IPS-11a (cell line): ENCODE measurements around the gene CYP8B1.

ENCODE experiments used
- H3K4me3 ChIP-seq: one replicate; pipeline ENCODE4 v1.5.1; 2013; ENCODE audit warnings: low read depth, low read length, control low read depth

Gene CYP8B1

DNA sequence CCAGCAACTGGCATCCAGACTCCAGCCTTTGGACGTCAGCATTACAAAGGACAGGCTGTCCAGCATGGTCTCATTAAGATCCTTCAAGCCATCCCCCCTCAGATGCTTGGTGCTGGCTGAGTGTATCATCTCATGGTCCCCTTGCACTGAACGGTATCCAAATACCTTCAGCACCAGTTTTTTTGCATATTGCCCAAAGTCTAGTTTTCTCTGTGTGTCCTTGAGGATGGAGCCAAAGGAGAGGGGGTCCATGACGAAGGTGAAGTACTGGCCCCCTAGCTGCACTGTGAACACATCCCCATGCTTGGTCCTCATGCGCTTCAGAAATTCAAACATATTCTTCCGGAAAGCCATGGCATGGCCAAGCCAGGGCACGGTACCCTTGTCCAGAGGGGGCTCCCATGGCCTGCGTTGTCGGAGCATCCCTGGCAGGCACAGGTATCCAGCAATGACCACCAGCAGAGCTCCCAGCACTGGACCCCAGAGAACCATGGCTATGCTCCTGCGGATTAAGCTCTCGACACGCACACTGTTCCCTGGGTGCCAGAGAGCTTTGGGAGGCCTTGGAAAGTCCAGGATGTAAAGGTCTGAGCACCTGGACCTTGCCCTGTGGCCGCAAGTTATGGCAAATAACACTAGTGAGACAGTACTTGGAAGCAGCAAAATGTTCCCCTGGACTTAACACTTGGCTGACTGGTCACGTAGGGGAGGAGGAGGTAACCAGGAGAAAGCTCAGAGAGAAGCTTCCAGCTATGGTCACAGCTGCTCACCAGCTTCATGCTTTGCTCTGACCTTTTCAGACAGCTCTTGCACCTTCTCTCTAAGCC, at the start of gene CYP8B1:
TSS of gene CYP8B1 (minus strand) at position 555 of the 827 bp plus-strand sequence. CDS start at position 492, 63 bp downstream.
- no peak within 1 kb of the TSS for H3K4me3 ChIP-seq

DNA sequence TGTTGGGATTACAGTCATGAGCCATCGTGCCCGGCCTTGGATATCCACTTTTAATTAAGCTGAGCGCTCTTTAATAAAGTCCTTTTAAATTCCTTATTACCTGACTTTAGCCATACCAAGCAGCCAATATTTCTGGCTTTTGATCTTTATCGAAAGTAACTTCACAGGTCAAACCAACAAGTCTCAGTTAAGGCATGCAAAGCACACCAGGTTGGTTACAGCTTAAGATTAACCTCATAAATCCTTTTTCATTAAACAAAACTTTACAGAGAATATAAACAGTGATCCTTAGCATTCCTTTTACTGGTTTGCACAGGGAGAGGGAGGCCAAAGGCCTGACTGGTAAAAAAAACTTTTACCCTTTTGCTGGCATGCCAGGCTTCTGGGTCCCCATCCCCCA, 47.9 kb upstream of the CYP8B1 start:
- H3K4me3 ChIP-seq, result no peak overlapping the region

DNA sequence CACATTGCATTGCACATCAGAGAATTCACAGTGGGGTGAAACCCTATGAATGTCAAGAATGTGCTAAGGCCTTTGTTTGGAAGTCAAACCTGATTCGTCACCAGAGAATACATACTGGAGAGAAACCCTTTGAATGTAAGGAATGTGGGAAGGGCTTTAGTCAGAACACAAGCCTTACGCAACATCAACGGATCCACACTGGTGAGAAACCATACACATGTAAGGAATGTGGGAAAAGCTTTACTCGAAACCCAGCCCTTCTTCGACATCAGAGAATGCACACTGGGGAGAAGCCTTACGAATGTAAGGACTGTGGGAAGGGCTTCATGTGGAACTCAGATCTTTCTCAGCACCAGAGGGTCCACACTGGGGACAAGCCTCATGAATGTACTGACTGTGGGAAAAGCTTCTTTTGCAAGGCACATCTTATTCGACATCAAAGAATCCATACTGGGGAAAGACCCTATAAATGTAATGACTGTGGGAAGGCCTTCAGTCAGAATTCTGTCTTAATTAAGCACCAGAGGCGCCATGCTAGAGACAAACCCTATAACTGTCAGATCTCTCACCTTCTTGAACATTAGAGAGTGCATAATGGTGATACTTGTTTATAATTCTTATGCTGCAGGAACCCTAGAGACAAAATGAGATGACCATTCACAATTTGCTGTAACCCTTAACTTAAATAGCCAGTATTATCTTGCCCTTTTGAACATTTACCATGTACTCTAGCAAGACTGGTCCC, 39.3 kb upstream of the CYP8B1 start:
- H3K4me3 ChIP-seq, result no peak overlapping the region

DNA sequence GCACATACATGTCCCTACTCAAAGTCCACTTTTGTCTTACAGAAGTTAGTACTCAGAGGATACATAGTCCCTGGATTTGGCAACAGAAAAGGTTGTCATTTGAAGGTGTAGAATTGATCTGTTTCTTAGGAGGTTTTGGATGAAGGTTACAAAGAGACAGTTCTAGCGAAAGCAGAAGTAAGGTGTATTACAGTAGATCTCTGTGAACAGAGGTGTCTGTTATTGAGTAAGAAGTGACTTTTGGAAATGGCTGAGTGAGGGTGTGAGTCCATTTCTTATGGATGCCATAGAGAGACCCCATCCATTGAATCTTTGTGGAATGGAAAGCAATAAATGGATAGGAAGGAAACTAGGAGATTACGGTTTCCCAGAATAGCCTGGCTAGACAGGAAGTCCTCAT, 35.9 kb upstream of the CYP8B1 start:
- H3K4me3 ChIP-seq, result no peak overlapping the region

GRCh38 chr3:42908675-42909074, 33.0 kb upstream of the CYP8B1 start:
- no peak overlapping the region for H3K4me3 ChIP-seq

GRCh38 chr3:42906848-42907183, 31.1 kb upstream of the CYP8B1 start:
- H3K4me3 ChIP-seq, result no peak overlapping the region

DNA sequence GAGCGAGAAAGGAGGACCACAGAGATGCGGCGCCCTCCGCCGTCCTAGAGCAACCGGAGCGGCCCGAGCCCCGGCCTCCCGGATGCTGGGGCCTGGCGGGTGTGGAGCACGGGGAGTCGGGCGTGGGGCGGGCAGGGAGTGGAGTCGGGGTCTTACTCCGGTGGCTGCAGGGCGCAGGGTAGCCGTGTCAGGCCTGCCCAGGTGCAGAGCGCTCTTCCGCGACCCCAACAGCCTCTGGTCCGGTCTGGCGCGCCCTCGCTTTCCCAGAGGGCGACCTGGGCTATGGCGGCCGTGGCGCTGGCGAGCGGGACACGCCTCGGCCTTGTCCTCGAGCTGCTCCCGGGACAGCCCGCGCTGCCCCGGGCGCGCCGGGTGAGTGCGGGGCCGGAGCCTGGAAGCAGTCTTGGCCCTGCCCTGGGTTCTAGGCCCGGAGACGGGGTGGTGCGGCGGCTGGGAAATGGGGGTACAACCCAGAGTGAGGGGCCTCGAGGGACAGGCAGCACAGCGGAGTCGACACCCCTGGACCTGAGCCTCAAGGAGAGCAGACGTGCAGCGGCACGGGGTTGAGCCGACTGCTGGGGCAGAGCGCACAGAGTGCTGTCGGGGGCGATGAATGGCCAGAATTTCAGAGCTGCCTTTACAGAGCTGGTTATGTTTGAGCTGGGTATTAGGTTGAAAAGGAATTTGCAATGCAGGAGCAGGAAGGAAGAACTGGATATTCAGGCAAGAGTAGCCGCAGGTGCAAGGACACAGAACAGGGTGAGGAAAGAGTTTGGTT, 30.6 kb upstream of the CYP8B1 start, which contains the start of gene ZNF662:
TSS of gene ZNF662 (plus strand) at position 73 of the 778 bp plus-strand sequence. CDS start 1,973 bp downstream, outside the sequence.
- H3K4me3 ChIP-seq, result no peak within 1 kb of the TSS

DNA sequence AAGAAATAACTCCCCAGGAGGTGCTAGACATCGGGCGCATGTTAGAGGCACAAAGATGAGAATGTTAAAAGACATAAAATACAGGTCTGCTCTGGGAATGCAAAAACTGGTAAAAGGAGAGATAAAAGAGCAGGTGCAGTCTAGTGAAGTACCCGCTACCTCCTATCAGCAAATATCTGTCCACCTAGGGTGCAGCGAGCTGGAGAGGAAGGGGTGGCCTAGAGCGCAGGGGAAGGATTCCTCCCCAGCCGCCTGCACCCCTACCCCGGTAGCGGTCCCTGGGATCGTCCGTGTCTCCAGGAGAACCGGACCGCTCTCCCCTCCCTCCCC, 30.0 kb upstream of the CYP8B1 start:
- no peak overlapping the region for H3K4me3 ChIP-seq

- H3K4me3 ChIP-seq, result no peak overlapping the region
Measured at GRCh38 chr3:42904076-42904475, 28.4 kb upstream of the CYP8B1 start.

GRCh38 chr3:42902257-42902656, 26.6 kb upstream of the CYP8B1 start:
- no peak overlapping the region for H3K4me3 ChIP-seq

GRCh38 chr3:42901073-42901415, 25.4 kb upstream of the CYP8B1 start:
- H3K4me3 ChIP-seq, result no peak overlapping the region

DNA sequence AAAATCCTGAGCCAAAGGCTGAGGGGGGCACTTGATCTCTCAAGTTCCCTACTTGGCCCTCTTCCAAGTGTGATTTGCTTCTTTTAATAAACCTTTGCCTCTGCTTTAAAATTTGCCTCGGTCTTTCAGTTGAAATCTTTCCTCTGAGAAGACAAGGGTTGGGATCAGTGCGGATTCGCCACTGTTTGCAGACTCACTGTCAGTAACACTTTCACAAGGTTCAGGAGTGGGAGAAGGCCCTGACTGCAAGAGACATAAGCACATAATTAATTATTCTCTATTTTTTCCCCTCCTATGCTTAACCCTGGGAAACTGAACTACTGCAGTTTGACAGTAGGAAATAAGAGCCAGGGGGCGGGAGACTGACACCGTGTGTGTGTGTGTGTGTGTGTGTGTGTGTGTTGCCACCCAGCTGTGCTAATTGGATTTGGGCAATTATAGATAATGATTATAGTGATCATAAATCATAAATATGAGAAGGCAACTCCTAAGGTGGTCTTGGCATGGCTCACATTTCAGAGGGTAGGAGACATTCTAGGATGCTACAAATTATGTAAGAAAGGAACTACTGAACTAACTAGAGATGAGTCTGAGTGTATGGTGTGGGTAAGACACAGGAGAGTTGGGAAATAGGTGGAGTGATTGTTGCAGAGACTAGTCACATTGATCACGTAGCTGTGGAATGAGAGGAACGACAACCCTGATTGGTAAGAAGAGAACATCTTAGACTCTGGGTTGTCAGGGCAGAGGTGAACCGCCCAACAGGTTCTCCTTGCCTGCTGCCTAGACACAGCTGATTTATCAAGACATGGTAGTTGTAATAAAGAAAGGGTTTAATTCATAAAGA, 24.8 kb upstream of the CYP8B1 start:
- H3K4me3 ChIP-seq, result no peak overlapping the region

- no peak overlapping the region for H3K4me3 ChIP-seq
Measured at GRCh38 chr3:42898896-42899675, 23.4 kb upstream of the CYP8B1 start.

DNA sequence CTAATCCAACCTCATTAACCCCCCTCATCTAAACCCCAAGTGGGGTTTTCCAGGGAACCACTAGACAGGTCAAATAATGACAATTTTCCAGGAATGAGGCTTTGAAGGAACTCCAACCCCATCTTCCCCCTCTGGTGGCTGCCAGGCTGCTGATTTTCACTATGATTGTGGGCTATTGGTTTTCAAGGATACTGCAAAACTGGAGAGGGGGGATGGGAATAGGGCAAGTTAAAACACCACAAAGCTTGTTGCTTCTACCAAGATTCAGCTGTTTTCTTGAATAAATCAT, 19.8 kb upstream of the CYP8B1 start:
- H3K4me3 ChIP-seq, result no peak overlapping the region

DNA sequence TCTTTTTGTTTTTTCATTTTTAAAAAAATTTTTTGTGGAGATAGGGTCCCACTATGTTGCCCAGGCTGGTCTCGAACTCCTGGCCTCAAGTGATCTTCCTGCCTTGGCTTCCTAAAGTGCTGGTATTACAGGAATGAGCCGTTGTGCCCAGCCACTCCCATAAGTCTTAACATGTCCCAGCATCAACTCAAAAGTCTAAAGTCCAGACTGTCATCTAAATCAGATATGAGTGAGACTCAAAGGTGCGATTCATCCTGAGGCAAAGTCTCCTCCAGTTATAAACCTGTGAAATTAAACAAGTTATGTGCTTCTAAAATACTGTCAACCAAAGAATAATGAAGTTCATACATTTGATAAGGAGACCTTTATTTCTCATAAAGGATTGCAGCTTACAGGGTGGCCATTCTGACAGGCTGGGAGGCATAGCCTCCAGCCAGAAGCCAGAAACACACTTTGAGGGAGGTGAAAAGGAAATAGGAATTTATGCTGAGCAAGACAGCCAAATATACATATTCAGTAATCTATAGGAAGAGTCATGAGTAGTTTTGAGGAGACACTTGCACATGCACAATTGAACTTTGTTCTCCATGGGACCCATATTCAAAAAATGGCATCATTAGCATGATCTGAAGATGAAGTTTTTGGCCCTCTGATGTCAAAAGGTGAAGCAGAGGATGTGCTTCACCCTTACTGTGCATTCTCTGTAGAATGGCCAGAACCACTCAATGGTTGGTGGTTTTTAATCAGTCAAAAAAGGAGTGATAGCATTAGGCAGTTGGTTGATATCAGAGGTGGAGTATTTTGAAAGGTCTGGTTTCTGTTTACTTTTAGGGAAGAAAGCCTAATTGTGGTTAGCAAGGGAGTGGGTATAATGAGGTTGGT, 19.3 kb upstream of the CYP8B1 start:
- no peak overlapping the region for H3K4me3 ChIP-seq

DNA sequence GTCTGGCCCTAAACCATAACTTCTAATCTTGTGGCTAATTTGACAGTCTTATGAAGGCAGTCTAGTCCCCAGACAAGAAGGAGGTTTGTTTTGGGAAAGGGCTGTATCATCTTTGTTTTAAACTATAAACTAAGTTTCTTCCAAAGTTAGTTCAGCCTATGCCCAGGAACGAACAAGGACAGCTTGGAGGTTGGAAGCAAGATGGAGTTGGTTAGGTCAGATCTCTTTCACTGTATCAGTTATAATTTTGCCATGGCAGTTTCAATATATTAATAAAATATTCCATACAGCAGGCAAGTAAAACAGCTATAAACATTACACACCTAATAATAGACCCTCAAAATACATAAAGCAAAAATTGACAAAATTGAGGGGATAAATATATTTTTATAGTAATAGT, 17.1 kb upstream of the CYP8B1 start:
- H3K4me3 ChIP-seq, result no peak overlapping the region

- H3K4me3 ChIP-seq, result no peak overlapping the region
Measured at GRCh38 chr3:42892169-42892568, 16.5 kb upstream of the CYP8B1 start.

- H3K4me3 ChIP-seq, result no peak overlapping the region
Measured at GRCh38 chr3:42891042-42891441, 15.4 kb upstream of the CYP8B1 start.

DNA sequence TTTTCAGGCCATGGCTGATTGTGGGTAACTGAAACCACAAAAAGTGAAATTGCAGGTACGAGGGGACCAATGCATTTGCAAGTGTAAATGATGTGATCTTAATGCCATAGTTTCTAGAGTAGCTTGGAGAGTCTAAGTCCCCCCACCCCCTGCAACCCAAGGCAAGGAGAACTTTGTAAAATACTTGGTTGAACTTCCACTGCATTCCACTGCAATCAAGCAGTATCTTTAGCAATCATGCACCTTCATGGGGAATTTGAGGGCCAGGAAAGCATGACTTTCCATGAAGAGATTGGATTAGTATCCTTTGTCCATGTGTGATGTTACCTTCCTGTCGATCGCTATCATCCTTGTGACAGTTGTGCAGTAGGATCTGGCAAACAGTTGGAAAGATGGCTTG, 11.4 kb upstream of the CYP8B1 start:
- no peak overlapping the region for H3K4me3 ChIP-seq
